Ishikawa (cell line): ENCODE data around the gene ZNF444.

ENCODE experiments used
- CEBPB ChIP-seq: IDR thresholded peaks from 2 replicates; pipeline ENCODE4 v1.6.1; 2012
- CREB1 ChIP-seq: IDR thresholded peaks from 2 replicates; pipeline ENCODE4 v1.6.1; 2012; ENCODE audit warnings: low read depth
- EGR1 ChIP-seq: IDR thresholded peaks from 2 replicates; pipeline ENCODE4 v1.6.1; 2012
- EP300 ChIP-seq: IDR thresholded peaks from 2 replicates; pipeline ENCODE4 v1.6.1; 2012; ENCODE audit warnings: borderline replicate concordance
- FOXM1 ChIP-seq: IDR thresholded peaks from 2 replicates; pipeline ENCODE4 v1.6.1; 2012; ENCODE audit warnings: low read depth, borderline replicate concordance
- MAX ChIP-seq: IDR thresholded peaks from 2 replicates; pipeline ENCODE4 v1.6.1; 2012
- NFIC ChIP-seq: IDR thresholded peaks from 2 replicates; pipeline ENCODE4 v1.6.1; 2012
- RAD21 ChIP-seq: IDR thresholded peaks from 2 replicates; pipeline ENCODE4 v1.6.1; 2012; ENCODE audit warnings: low read depth
- TAF1 ChIP-seq: IDR thresholded peaks from 2 replicates; pipeline ENCODE4 v1.6.1; 2012; ENCODE audit warnings: low read depth, mild to moderate bottlenecking
- TCF12 ChIP-seq: IDR thresholded peaks from 2 replicates; pipeline ENCODE4 v1.6.1; 2012; ENCODE audit warnings: low read depth
- TEAD4 ChIP-seq: IDR thresholded peaks from 2 replicates; pipeline ENCODE4 v1.6.1; 2012
- USF1 ChIP-seq: IDR thresholded peaks from 2 replicates; pipeline ENCODE4 v1.6.1; 2012
- YY1 ChIP-seq: IDR thresholded peaks from 2 replicates; pipeline ENCODE4 v1.6.1; 2012; ENCODE audit warnings: low read depth
- ZBTB7A ChIP-seq: IDR thresholded peaks from 2 replicates; pipeline ENCODE4 v1.6.1; 2012; ENCODE audit warnings: low read depth
- TF ChIP-seq, protein P1 (sequence below): IDR thresholded peaks from 2 replicates; pipeline ENCODE4 v1.6.1; 2012; ENCODE audit warnings: low read depth, mild to moderate bottlenecking

ZNF444 gene

DNA sequence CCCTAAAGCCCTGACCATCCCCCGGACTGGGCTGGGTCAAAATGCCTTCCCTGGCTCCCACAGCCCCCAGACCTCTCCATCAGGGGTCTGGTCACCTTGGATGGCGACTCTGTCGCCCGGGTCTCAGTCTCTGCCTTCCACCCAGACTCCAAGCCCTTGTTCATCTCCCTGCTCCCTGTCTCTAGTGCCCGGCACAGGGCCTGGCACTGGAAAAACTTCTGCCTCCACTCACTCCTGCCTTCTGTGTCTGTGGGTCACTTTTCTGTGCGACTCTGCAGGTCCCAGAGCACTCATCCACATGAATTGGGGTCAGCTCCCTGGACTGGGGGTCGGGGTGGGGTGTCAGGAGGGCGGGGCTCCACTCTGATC is 21.1 kb upstream of the ZNF444 start:
- TF ChIP-seq, protein P1, sequence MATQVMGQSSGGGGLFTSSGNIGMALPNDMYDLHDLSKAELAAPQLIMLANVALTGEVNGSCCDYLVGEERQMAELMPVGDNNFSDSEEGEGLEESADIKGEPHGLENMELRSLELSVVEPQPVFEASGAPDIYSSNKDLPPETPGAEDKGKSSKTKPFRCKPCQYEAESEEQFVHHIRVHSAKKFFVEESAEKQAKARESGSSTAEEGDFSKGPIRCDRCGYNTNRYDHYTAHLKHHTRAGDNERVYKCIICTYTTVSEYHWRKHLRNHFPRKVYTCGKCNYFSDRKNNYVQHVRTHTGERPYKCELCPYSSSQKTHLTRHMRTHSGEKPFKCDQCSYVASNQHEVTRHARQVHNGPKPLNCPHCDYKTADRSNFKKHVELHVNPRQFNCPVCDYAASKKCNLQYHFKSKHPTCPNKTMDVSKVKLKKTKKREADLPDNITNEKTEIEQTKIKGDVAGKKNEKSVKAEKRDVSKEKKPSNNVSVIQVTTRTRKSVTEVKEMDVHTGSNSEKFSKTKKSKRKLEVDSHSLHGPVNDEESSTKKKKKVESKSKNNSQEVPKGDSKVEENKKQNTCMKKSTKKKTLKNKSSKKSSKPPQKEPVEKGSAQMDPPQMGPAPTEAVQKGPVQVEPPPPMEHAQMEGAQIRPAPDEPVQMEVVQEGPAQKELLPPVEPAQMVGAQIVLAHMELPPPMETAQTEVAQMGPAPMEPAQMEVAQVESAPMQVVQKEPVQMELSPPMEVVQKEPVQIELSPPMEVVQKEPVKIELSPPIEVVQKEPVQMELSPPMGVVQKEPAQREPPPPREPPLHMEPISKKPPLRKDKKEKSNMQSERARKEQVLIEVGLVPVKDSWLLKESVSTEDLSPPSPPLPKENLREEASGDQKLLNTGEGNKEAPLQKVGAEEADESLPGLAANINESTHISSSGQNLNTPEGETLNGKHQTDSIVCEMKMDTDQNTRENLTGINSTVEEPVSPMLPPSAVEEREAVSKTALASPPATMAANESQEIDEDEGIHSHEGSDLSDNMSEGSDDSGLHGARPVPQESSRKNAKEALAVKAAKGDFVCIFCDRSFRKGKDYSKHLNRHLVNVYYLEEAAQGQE, result no peak
- TF ChIP-seq YY1 (no peak), CREB1 (no peak), TEAD4 (no peak), FOXM1 (no peak), MAX (no peak), RAD21 (no peak), CEBPB (no peak), TCF12 (no peak), ZBTB7A (no peak), NFIC (no peak)

GRCh38 chr19:56120371-56121179 is 20.5 kb upstream of the ZNF444 start:
- TF ChIP-seq TAF1 (peak; percentile 35; the same call in 1 of the 2 replicates), MAX (peak; percentile 95), CEBPB (no peak), TEAD4 (peak; percentile 63; the same call in 1 of the 2 replicates), ZBTB7A (no peak), RAD21 (no peak), TCF12 (peak; percentile 78), CREB1 (no peak), EGR1 (peak; percentile 5), YY1 (no peak), NFIC (peak; percentile 81), USF1 (peak; percentile 57; the same call in 1 of the 2 replicates), FOXM1 (no peak), EP300 (no peak)
- TF ChIP-seq, protein P1, result no peak

GRCh38 chr19:56121180-56122167 is 19.6 kb upstream of the ZNF444 start, which contains the start of gene ZNF787:
ZNF787 (minus strand) TSS chr19:56121295; CDS start chr19:56103217, 18,078 bp downstream.
- TF ChIP-seq TAF1 (peak; percentile 53; the same call in 1 of the 2 replicates), TCF12 (peak; percentile 60; the same call in 1 of the 2 replicates), RAD21 (no peak), EP300 (peak; percentile 48; the same call in 1 of the 2 replicates), EGR1 (no peak), CEBPB (no peak), CREB1 (0 out of 2 replicates have a peak, but pooled peaks have one; percentile 29), NFIC (peak; percentile 14; the same call in 1 of the 2 replicates), YY1 (peak; percentile 28; the same call in 1 of the 2 replicates), MAX (peak; percentile 61; the same call in 1 of the 2 replicates), ZBTB7A (0 out of 2 replicates have a peak, but pooled peaks have one; percentile 59), FOXM1 (no peak)

GRCh38 chr19:56123266-56123891 is 17.7 kb upstream of the ZNF444 start:
- no peak for TF ChIP-seq TEAD4
- no peak for TF ChIP-seq EP300
- TF ChIP-seq, protein P1, result no peak
- TF ChIP-seq RAD21, result no peak
- no peak for TF ChIP-seq EGR1
- TF ChIP-seq ZBTB7A, result no peak
